ENCODE results near the gene CCDC12.

The CCDC12 gene

GRCh38 chr3:46893146-46893748, 83.3 kb downstream of the CCDC12 start:
- no peak for DNase-seq (ENCODE audit: low read depth in 2 of 2)

GRCh38 chr3:46892285-46893145, 84.0 kb downstream of the CCDC12 start:
- no peak for DNase-seq (ENCODE audit: low read depth in 2 of 2)

- no peak for DNase-seq (ENCODE audit: low read depth in 2 of 2)
These were observed 85.4 kb downstream of the CCDC12 start for GRCh38 chr3:46891132-46891531.

GRCh38 chr3:46890132-46890531, 86.4 kb downstream of the CCDC12 start:
- no peak for DNase-seq (ENCODE audit: low read depth in 2 of 2)

GRCh38 chr3:46889381-46890110, 87.0 kb downstream of the CCDC12 start:
- DNase-seq (ENCODE audit: low read depth in 2 of 2): no peak

GRCh38 chr3:46888705-46889104, 87.8 kb downstream of the CCDC12 start:
- no peak for DNase-seq (ENCODE audit: low read depth in 2 of 2)

GRCh38 chr3:46887980-46888494, 88.5 kb downstream of the CCDC12 start:
- no peak for DNase-seq (ENCODE audit: low read depth in 2 of 2)

- no peak for DNase-seq (ENCODE audit: low read depth in 2 of 2)
These were observed 90.9 kb downstream of the CCDC12 start for GRCh38 chr3:46885612-46886011.

GRCh38 chr3:46884929-46885328, 91.6 kb downstream of the CCDC12 start:
- no peak for DNase-seq (ENCODE audit: low read depth in 2 of 2)

GRCh38 chr3:46884427-46884826, 92.1 kb downstream of the CCDC12 start:
- no peak for DNase-seq (ENCODE audit: low read depth in 2 of 2)

- no peak for DNase-seq (ENCODE audit: low read depth in 2 of 2)
These were observed 92.7 kb downstream of the CCDC12 start for GRCh38 chr3:46883830-46884185.

GRCh38 chr3:46883054-46883829, 93.3 kb downstream of the CCDC12 start:
- no peak for DNase-seq (ENCODE audit: low read depth in 2 of 2)

GRCh38 chr3:46882377-46883053, 94.0 kb downstream of the CCDC12 start:
- no peak for DNase-seq (ENCODE audit: low read depth in 2 of 2)

- peak in 1 of 2 donors; percentile 12 for DNase-seq (ENCODE audit: low read depth in 2 of 2)
These were observed 94.8 kb downstream of the CCDC12 start for GRCh38 chr3:46881596-46882376.

- no peak for DNase-seq (ENCODE audit: low read depth in 2 of 2)
These were observed 95.5 kb downstream of the CCDC12 start for GRCh38 chr3:46880884-46881595.

- DNase-seq (ENCODE audit: low read depth in 2 of 2): no peak
These were observed 97.6 kb downstream of the CCDC12 start for GRCh38 chr3:46878781-46879436.

GRCh38 chr3:46877406-46878125, 99.0 kb downstream of the CCDC12 start, which contains the start of gene PTH1R:
PTH1R (plus strand) TSS chr3:46877721; CDS start chr3:46883560, 5,839 bp downstream.
- DNase-seq (ENCODE audit: low read depth in 2 of 2): no peak
